ENCODE measurements around the gene GANAB. TPM values are rescaled to one million over a fixed set of nuclear protein-coding genes. Genes with fewer than 3 reads are reported as not detected.

GANAB gene
- total RNA-seq, 1 donor = 211 TPM

DNA sequence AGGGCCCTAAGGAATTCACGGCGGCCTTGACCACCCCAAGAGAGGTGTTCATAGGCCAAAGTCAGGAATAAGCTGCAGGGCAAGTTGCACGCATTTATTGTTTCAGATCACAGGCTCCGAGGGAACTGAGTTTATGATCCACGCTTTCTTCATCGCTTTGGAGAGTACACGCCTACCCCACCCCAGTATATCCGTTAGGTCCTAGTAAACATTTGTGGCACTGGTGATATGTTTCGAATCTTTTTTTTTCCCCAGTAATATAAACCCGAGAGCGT is 805 bp downstream of the GANAB start:
- no peak for TF ChIP-seq CTCF (IDR thresholded peaks at IDR 0.05; ENCODE audit: insufficient read depth, low read depth, low read length)
- H3K4me3 ChIP-seq (ENCODE audit: low read depth, low read length) = peak overlapping the region; percentile 96
- DNase-seq (ENCODE audit: low read depth) = peak; percentile 19

GRCh38 chr11:62644220-62644619 is 2.2 kb downstream of the GANAB start:
- no peak for TF ChIP-seq CTCF (IDR thresholded peaks at IDR 0.05; ENCODE audit: insufficient read depth, low read depth, low read length)
- H3K4me3 ChIP-seq (ENCODE audit: low read depth, low read length) = no peak overlapping the region
- peak; percentile 72 for DNase-seq (ENCODE audit: low read depth)

DNA sequence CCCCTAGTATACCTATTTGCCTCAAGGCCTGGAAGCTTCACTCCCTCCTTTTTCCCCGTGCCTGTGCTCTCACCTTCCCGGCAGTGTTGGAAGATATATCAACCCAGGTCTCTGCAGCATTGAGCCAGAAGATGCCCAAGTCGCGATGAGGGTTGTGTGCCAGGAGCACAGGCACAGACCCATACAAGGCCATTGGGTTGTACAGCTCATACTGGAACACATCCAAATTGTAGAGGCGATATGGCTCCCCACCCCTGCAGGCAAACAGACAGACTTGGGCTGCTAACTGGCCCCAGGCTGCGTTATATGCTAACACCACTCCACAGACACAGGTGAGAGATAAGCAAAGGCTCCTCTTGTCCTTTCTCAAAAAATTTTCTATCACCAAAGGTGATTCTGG is 13.9 kb downstream of the GANAB start:
- no peak for DNase-seq (ENCODE audit: low read depth)
- H3K4me3 ChIP-seq (ENCODE audit: low read depth, low read length) = no peak overlapping the region
- no peak for TF ChIP-seq CTCF (IDR thresholded peaks at IDR 0.05; ENCODE audit: insufficient read depth, low read depth, low read length)

DNA sequence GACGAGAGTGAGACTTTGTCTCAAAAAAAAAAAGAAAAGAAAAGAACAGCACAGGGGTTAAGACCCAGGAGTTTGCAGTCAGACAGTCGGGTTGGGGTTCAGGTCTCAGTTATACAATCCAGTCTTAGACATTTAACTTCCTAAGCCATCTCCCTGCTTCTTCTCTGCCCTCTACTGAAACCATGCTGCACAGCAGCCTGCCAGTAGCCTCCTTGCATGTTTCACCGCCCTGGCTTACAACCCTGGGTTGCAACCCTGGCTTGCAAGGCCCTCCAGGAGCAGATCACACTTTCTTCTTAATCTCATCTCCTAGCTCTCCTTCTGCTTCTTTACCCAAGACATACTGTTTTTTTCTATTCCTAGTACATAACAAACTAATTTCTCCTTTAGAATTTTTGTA is 18.7 kb downstream of the GANAB start:
- H3K4me3 ChIP-seq (ENCODE audit: low read depth, low read length) = no peak overlapping the region
- DNase-seq (ENCODE audit: low read depth) = no peak
- no peak for TF ChIP-seq CTCF (IDR thresholded peaks at IDR 0.05; ENCODE audit: insufficient read depth, low read depth, low read length)

GRCh38 chr11:62622476-62623089 is 23.8 kb downstream of the GANAB start:
- no peak for DNase-seq (ENCODE audit: low read depth)
- H3K4me3 ChIP-seq (ENCODE audit: low read depth, low read length) = no peak overlapping the region
- no peak for TF ChIP-seq CTCF (IDR thresholded peaks at IDR 0.05; ENCODE audit: insufficient read depth, low read depth, low read length)

DNA sequence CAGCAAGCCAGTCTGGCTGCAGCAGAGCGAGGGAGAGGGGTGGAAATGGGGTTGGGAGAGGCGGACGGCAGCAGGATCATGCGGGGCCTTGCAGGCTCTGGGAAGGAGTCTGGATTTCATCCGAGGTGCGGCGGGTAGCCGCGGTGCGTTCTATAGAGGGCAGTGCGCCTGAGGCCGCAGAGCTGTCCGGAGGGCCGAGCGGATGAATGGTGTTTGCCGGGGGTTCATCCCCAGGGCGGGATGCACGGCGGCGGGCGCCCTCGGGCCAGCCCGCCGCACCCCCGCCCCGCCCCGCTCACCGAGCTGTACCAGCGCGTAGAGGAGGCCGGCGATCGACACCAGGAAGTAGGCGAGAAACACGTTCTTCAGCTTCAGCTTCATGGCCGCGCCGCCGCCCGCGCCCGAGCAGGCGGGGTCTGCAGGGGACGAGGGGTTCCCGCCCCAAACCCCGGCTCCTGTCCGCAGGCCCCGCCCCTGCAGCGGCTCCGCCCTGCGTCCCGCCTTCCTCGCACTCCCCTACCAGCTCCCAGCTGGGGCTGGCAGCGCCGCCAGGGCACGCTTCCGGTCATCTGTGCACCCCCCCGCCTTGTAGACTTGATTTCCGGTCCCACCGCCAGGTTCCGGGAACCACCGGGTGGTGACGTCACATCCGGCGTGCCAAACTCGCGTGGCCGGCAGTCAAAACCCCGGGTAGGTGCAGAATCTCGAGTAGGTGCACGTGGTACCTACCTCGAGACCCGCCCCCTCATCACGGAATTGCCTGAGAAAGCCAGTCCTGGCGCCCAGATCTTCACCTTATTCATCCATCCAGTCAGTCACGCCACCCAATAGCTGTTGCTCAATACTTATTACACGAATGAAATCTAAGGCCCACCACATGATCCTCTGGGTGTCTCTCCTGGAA is 24.6 kb downstream of the GANAB start, which contains the start of gene B3GAT3:
Gene B3GAT3 (minus strand): TSS at position 420 of the 904 bp plus-strand sequence. CDS start 39 bp downstream, at position 381.
- peak within 1 kb of the TSS; percentile 85 for H3K4me3 ChIP-seq (ENCODE audit: low read depth, low read length)
- TF ChIP-seq CTCF (IDR thresholded peaks at IDR 0.05; ENCODE audit: insufficient read depth, low read depth, low read length) = no peak
- DNase-seq (ENCODE audit: low read depth) = peak; percentile 99
